Bronchial epithelial cell (primary cell): ENCODE results near the gene PANK4. TPM values are rescaled to one million over a fixed set of nuclear protein-coding genes. Genes with fewer than 3 reads are reported as not detected.

ENCODE experiments used
- DNase-seq: peaks from one replicate; pipeline ENCODE4 v3.0.0-alpha.2; 2010; ENCODE audit warnings: low read depth
- FAIRE-seq: peaks from 2 replicates; lab custom pipeline; 2011; peaks lifted over from hg19 to GRCh38; lab: Jason Lieb, UNC
- H3K27me3 ChIP-seq: 2 replicates; pipeline ENCODE4 v1.5.1; 2011; ENCODE audit warnings: low read length; ENCODE audit not compliant: control insufficient read depth, insufficient read depth
- H3K36me3 ChIP-seq: 2 replicates; pipeline ENCODE4 v1.5.1; 2011; ENCODE audit warnings: low read length; ENCODE audit not compliant: control insufficient read depth, insufficient read depth
- H3K4me3 ChIP-seq: 2 replicates; pipeline ENCODE4 v1.5.1; 2011; ENCODE audit warnings: mild to moderate bottlenecking, low read depth, low read length, control low read depth
- total RNA-seq: library from RNA; depleted of rRNA; stranded (reverse); fragments of >200 nt; gene quantifications from 2 replicates; pipeline ENCODE4 v1.2.1, GENCODE V29; 2014
- TF ChIP-seq, protein P1 (sequence below): IDR thresholded peaks from 2 replicates; pipeline ENCODE4 v1.5.1; 2011; ENCODE audit warnings: mild to moderate bottlenecking, moderate library complexity, low read length, control low read depth, inconsistent platforms; ENCODE audit not compliant: insufficient read depth, severe bottlenecking

The PANK4 gene
- total RNA-seq, 1 donor from 2014 or later, result 29.2 TPM

DNA sequence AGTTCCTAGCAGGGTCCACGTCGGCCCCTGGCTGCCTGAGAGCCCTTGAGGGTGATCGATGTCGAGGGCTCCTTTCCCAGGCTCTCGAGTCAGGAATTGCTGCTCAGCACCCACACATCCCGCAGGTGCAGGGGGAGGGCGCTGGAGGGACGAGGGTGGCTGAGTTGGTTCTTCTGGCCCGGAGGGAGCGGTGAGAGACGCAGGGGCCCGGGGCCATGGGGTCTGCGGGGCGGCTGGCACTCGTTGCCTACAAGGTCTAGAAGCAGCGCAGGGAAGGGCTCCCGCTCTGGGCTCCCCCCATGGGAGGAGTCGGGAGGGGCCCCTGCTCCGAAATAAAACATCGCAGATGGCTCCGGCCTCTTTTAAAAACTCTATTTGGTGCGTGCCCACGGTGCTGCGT, 18.2 kb downstream of the PANK4 start:
- Histone ChIP-seq H3K4me3 (no peak overlapping the region), H3K36me3 (peaks cover 24% of the 10 kb centered on the region), H3K27me3 (no peaks in the 10 kb centered on the region)
- TF ChIP-seq, protein P1, sequence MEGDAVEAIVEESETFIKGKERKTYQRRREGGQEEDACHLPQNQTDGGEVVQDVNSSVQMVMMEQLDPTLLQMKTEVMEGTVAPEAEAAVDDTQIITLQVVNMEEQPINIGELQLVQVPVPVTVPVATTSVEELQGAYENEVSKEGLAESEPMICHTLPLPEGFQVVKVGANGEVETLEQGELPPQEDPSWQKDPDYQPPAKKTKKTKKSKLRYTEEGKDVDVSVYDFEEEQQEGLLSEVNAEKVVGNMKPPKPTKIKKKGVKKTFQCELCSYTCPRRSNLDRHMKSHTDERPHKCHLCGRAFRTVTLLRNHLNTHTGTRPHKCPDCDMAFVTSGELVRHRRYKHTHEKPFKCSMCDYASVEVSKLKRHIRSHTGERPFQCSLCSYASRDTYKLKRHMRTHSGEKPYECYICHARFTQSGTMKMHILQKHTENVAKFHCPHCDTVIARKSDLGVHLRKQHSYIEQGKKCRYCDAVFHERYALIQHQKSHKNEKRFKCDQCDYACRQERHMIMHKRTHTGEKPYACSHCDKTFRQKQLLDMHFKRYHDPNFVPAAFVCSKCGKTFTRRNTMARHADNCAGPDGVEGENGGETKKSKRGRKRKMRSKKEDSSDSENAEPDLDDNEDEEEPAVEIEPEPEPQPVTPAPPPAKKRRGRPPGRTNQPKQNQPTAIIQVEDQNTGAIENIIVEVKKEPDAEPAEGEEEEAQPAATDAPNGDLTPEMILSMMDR, result no peak
- FAIRE-seq (no peak), DNase-seq (no peak)

DNA sequence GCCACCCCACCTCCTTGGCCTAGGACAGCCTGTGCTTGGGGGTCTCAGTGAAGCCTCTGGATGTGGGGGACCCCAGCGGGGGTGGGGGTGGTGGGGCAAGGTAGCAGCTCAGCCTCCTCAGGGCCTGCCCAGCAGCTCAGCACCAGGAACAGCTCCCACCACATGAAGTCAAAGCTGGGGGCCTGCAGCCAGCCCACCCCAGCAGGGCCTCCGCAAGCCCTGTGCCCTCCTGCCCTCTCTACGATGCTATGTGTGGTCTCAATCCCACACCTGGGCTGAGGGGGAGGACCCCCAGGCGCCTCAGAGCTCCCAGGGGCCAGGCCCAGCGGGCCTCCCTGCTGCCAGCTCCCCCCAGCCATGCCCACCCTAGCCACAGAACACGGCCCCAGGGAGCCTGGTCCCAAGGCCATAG, 18.6 kb downstream of the PANK4 start:
- no peak for FAIRE-seq
- peaks cover 23% of the 10 kb centered on the region for H3K36me3 ChIP-seq

DNA sequence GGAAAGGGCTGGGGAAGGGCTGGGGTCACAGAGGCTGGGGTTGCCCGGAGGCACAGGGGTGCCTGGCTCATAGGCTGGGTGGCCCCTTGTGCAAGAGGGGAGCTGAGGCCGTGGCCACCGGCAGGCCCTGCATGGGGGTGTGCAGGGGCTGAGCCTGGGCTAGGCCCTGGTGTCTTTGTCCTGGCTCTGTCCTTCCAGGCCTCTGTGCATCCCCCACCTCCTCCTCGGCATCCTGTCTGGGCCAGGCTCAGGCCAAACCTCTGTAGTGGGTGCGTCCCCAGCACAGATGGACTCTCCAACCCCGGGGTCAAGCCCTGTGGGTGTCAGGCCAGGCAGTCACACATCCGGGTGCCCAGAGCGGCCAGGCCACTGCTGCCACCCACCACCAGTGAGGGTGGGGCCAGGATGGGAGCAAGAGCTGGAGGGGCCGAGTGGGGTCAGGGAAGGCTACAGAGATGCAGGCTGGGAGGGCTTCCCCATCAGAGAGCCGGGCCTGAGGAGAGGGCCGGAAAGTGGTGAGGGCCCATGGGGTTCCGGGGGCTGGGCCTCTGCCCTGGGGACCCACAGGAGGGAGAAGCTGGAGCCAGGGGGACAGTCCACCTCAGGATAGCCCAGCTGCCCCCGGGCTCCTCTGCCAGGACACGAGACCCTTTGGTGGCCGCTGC, 19.4 kb downstream of the PANK4 start:
- TF ChIP-seq, protein P1, result no peak
- peaks cover 22% of the 10 kb centered on the region for H3K36me3 ChIP-seq
- no peak for FAIRE-seq
- no peaks in the 10 kb centered on the region for H3K27me3 ChIP-seq
- no peak for DNase-seq
- no peak overlapping the region for H3K4me3 ChIP-seq

More for the DNA sequence above, 18.6 kb downstream of the PANK4 start:
- Histone ChIP-seq H3K4me3 (no peak overlapping the region), H3K27me3 (no peaks in the 10 kb centered on the region)
- DNase-seq, result no peak
- TF ChIP-seq, protein P1, result no peak

GRCh38 chr1:2506007-2506860, 20.2 kb downstream of the PANK4 start:
- peak; percentile 18 for DNase-seq
- no peaks in the 10 kb centered on the region for H3K27me3 ChIP-seq
- TF ChIP-seq, protein P1, result no peak
- H3K36me3 ChIP-seq, result peaks cover 25% of the 10 kb centered on the region
- FAIRE-seq, result no peak
- H3K4me3 ChIP-seq, result no peak overlapping the region

DNA sequence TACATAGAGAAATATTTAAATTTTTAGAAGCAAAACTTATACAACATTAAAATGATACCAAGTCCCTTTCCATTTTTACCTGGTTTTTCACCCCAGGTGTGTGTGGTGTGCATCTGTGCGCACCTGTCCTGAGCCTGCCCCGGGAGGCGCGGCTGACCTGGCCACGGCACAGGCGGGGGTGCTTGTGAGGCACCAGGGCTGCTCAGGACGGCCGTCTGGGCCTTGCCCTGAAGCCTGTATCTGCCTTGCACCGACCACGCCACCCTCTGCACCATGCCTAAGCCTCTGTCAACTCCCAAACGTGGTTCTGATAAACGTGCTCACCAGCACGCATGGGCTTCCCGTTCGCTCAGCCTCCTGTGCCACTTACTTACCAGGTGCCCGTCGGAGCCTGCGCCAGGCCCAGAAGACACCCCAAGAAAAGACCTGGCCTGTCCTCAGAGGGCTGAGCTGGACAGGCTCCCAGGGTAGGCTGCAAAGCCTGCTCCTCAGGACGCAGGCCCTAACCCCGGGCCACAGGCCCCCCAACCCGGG, 20.9 kb downstream of the PANK4 start:
- H3K36me3 ChIP-seq, result peaks cover 21% of the 10 kb centered on the region
- no peak overlapping the region for H3K4me3 ChIP-seq
- H3K27me3 ChIP-seq, result no peaks in the 10 kb centered on the region
- DNase-seq (no peak), FAIRE-seq (no peak)
- TF ChIP-seq, protein P1, result no peak
